ENCODE results near the gene RBP3.

GRCh38 chr10:47388879-47389278, 40.7 kb downstream of the RBP3 start:
- TF ChIP-seq CTCF (tag by site-specific recombination; IDR thresholded peaks at IDR 0.05), result no peak
- TF ChIP-seq ZNF239 (tag by site-specific recombination; IDR thresholded peaks at IDR 0.05), result no peak
- no peak for TF ChIP-seq FEZF1 (tag by site-specific recombination; IDR thresholded peaks at IDR 0.05)
- TF ChIP-seq YY1 (tag by site-specific recombination; IDR thresholded peaks at IDR 0.05), result no peak
- no peak for TF ChIP-seq ZBTB7A (tag by site-specific recombination; IDR thresholded peaks at IDR 0.05; ENCODE audit: low read depth)
- no peak for TF ChIP-seq ELK4 (IDR thresholded peaks at IDR 0.05; ENCODE audit: borderline replicate concordance, low read depth, low read length)
- no peak for TF ChIP-seq OVOL3 (tag by site-specific recombination; IDR thresholded peaks at IDR 0.05)
- no peak for TF ChIP-seq ZNF549 (tag by site-specific recombination; IDR thresholded peaks at IDR 0.05)

All from HEK293 (cell line).